ENCODE measurements around the gene UROS. TPM values are rescaled to one million over a fixed set of nuclear protein-coding genes. Genes with fewer than 3 reads are reported as not detected.

The UROS gene
- total and polyA plus RNA-seq, 8 donors: 8.2 to 60.9 (median 22.5) TPM

GRCh38 chr10:125772112-125772863, 50.8 kb downstream of the UROS start:
- Histone ChIP-seq H3K27me3 (peaks cover 0 to 14% (median 0%) of the 10 kb centered on the region in 3 donors), H3K4me3 (no peak overlapping the region), H3K27ac (no peak overlapping the region), H3K9me3 (no peaks in the 10 kb centered on the region), H3K4me1 (peaks cover 0 to 20% (median 6%) of the 10 kb centered on the region in 4 donors), H3K36me3 (peaks cover 0 to 11% (median 6%) of the 10 kb centered on the region in 4 donors)
- no peak for TF ChIP-seq POLR2A (IDR thresholded peaks at IDR 0.05)
- TF ChIP-seq CTCF (IDR thresholded peaks at IDR 0.05): no peak
- no peak for TF ChIP-seq POLR2AphosphoS5 (IDR thresholded peaks at IDR 0.05)
- TF ChIP-seq EP300 (IDR thresholded peaks at IDR 0.05): no peak
- 87 to 92% (median 89%) methylated on average over 25 to 28 of the region's 28 CpGs for WGBS, 5 donors
- intact Hi-C loops (cut with DNase I; ENCODE audit: low total_unique reads): no loop called here
- no peak for DNase-seq

GRCh38 chr10:125770844-125771243, 52.2 kb downstream of the UROS start:
- Histone ChIP-seq H3K27me3 (peaks cover 0 to 14% (median 0%) of the 10 kb centered on the region in 3 donors), H3K4me1 (peaks cover 0 to 26% (median 12%) of the 10 kb centered on the region in 4 donors), H3K9me3 (no peaks in the 10 kb centered on the region), H3K4me3 (no peak overlapping the region), H3K36me3 (peaks cover 0 to 26% (median 10%) of the 10 kb centered on the region in 4 donors), H3K27ac (no peak overlapping the region)
- 90 to 97% (median 93%) methylated on average over 5 of the region's 5 CpGs for WGBS, 5 donors
- intact Hi-C loops (cut with DNase I; ENCODE audit: low total_unique reads): no loop called here
- TF ChIP-seq CTCF (IDR thresholded peaks at IDR 0.05): no peak
- TF ChIP-seq POLR2A (IDR thresholded peaks at IDR 0.05): no peak
- no peak for TF ChIP-seq POLR2AphosphoS5 (IDR thresholded peaks at IDR 0.05)
- TF ChIP-seq EP300 (IDR thresholded peaks at IDR 0.05): no peak
- no peak for DNase-seq

- Histone ChIP-seq H3K4me3 (no peak overlapping the region), H3K27me3 (peaks cover 0 to 9% (median 0%) of the 10 kb centered on the region in 3 donors), H3K9me3 (no peaks in the 10 kb centered on the region), H3K36me3 (peaks cover 9 to 42% (median 27%) of the 10 kb centered on the region in 4 donors), H3K4me1 (peaks cover 0 to 26% (median 12%) of the 10 kb centered on the region in 4 donors), H3K27ac (peak overlapping the region in 1 of 5 donors; percentile 34)
- intact Hi-C loops (cut with DNase I; ENCODE audit: low total_unique reads): no loop called here
- DNase-seq: no peak
- WGBS, 5 donors: 82 to 98% (median 90%) methylated on average over 12 of the region's 12 CpGs
- TF ChIP-seq CTCF (IDR thresholded peaks at IDR 0.05) (no peak), POLR2AphosphoS5 (IDR thresholded peaks at IDR 0.05) (no peak)
Measured at GRCh38 chr10:125769175-125769574, 53.9 kb downstream of the UROS start.

GRCh38 chr10:125768219-125768855, 54.7 kb downstream of the UROS start:
- Histone ChIP-seq H3K9me3 (no peaks in the 10 kb centered on the region), H3K27ac (peak overlapping the region in 1 of 5 donors; percentile 34), H3K4me1 (peaks cover 0 to 24% (median 10%) of the 10 kb centered on the region in 4 donors), H3K27me3 (peaks cover 0 to under 1% (median 0%) of the 10 kb centered on the region in 3 donors), H3K4me3 (no peak overlapping the region), H3K36me3 (peaks cover 17 to 51% (median 35%) of the 10 kb centered on the region in 4 donors)
- intact Hi-C loops (cut with DNase I; ENCODE audit: low total_unique reads): no loop called here
- TF ChIP-seq CTCF (IDR thresholded peaks at IDR 0.05): no peak
- peak in 1 of 3 donors; percentile 15 for TF ChIP-seq POLR2AphosphoS5 (IDR thresholded peaks at IDR 0.05)
- 65 to 78% (median 69%) methylated on average over 4 of the region's 4 CpGs for WGBS, 5 donors
- DNase-seq: peak in 1 of 2 donors; percentile 82
